Brain microvascular endothelial cell (primary cell): Measurements from ENCODE around the gene NUDT4B.
"Not testable (repeated sequence)": the region's sequence is repeated elsewhere in the genome, so short reads cannot be mapped to it uniquely, and the experiment has no call there.

ENCODE experiments used
- DNase-seq: peaks from one replicate; pipeline ENCODE4 v3.0.0-alpha.2; 2020
- H3K27ac ChIP-seq: fragments of 250-450 bp; sonication (Bioruptor Pico); 2 replicates; pipeline ENCODE4 v1.5.1; 2020; ENCODE audit warnings: mild to moderate bottlenecking, moderate library complexity
- H3K27me3 ChIP-seq: fragments of 250-450 bp; sonication (Bioruptor Pico); replicated peaks from 2 replicates; pipeline ENCODE4 v1.5.1; 2020; ENCODE audit warnings: mild to moderate bottlenecking
- H3K36me3 ChIP-seq: fragments of 250-450 bp; sonication (Bioruptor Pico); replicated peaks from 2 replicates; pipeline ENCODE4 v1.5.1; 2020; ENCODE audit warnings: mild to moderate bottlenecking
- H3K4me3 ChIP-seq: 2 replicates; pipeline ENCODE4 v1.5.1; 2011; ENCODE audit warnings: low read depth, mild to moderate bottlenecking, control low read depth, low read length, moderate library complexity
- in situ Hi-C: cut with HindIII; loops from 2 replicates; pipeline ENCODE4 v1.10.0; 2017; ENCODE audit warnings: low sequenced_read_pairs, low pct_ligation_motif_present

Gene NUDT4B

GRCh38 chr1:148759749-148760148 lies 11.2 kb downstream of the NUDT4B start:
- H3K4me3 ChIP-seq, H3K27ac ChIP-seq, H3K27me3 ChIP-seq, in situ Hi-C loops, H3K36me3 ChIP-seq: not testable (repeated sequence)
- peak; percentile 0 for DNase-seq

DNA sequence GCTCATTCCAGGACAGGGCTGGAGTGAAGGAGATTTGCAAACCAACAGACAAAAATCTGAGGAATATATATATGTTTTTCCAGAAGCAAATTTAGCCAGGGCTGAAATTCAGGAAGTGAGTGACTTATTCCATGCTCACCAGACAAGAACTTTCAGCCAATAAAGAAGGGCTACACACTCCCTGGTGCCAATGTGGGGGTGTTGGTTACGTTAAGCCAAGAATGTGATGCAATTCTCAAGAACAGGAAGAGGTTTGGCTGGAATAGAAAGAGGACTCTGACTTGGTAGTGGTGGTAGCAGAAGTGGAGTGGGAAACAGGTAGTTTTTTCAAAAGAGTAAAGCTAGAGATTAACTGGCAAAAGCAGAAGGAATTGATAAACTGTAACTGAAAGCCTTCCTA lies 11.6 kb downstream of the NUDT4B start:
- H3K27me3 ChIP-seq, H3K36me3 ChIP-seq, H3K27ac ChIP-seq, DNase-seq, in situ Hi-C loops, H3K4me3 ChIP-seq: not testable (repeated sequence)

- H3K36me3 ChIP-seq, H3K27ac ChIP-seq, in situ Hi-C loops, DNase-seq, H3K27me3 ChIP-seq, H3K4me3 ChIP-seq: not testable (repeated sequence)
Measured at GRCh38 chr1:148761360-148761759, 12.8 kb downstream of the NUDT4B start.

- H3K36me3 ChIP-seq, H3K4me3 ChIP-seq, in situ Hi-C loops, H3K27ac ChIP-seq, H3K27me3 ChIP-seq, DNase-seq: not testable (repeated sequence)
Measured at GRCh38 chr1:148765238-148766019, 16.9 kb downstream of the NUDT4B start.

DNA sequence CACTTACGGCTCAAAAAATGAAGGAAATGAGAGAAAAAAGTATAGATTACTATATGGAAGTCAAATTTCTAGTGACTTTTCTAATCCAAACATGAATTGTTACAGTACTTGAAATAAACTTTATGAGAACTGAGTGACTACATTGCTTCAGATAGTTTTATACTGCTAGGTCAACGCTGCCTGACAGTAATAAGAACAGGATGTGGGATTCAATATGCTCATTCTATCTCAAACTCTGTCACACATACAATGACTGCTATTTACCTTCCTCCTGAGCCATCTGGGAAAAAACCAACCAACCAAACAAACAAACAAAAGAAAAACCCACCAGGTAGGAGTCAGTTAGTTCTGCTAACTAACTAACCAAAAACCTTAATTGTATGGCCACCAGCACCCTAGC lies 20.0 kb downstream of the NUDT4B start:
- H3K27ac ChIP-seq, H3K4me3 ChIP-seq, H3K27me3 ChIP-seq, in situ Hi-C loops, DNase-seq, H3K36me3 ChIP-seq: not testable (repeated sequence)

GRCh38 chr1:148769495-148769894 lies 20.9 kb downstream of the NUDT4B start:
- H3K27ac ChIP-seq, H3K36me3 ChIP-seq, H3K27me3 ChIP-seq, H3K4me3 ChIP-seq, in situ Hi-C loops, DNase-seq: not testable (repeated sequence)

GRCh38 chr1:148773690-148774089 lies 25.1 kb downstream of the NUDT4B start:
- DNase-seq, H3K27me3 ChIP-seq, H3K27ac ChIP-seq, H3K36me3 ChIP-seq, H3K4me3 ChIP-seq, in situ Hi-C loops: not testable (repeated sequence)

- H3K36me3 ChIP-seq, H3K4me3 ChIP-seq, in situ Hi-C loops, H3K27ac ChIP-seq, H3K27me3 ChIP-seq, DNase-seq: not testable (repeated sequence)
Measured at GRCh38 chr1:148774102-148774501, 25.5 kb downstream of the NUDT4B start.

GRCh38 chr1:148775263-148775662 lies 26.7 kb downstream of the NUDT4B start:
- H3K36me3 ChIP-seq, in situ Hi-C loops, H3K27ac ChIP-seq, DNase-seq, H3K27me3 ChIP-seq, H3K4me3 ChIP-seq: not testable (repeated sequence)

- DNase-seq, H3K27me3 ChIP-seq, H3K4me3 ChIP-seq, H3K27ac ChIP-seq, in situ Hi-C loops, H3K36me3 ChIP-seq: not testable (repeated sequence)
Measured at GRCh38 chr1:148777649-148778048, 29.1 kb downstream of the NUDT4B start.

- in situ Hi-C loops, H3K36me3 ChIP-seq, H3K4me3 ChIP-seq, H3K27me3 ChIP-seq, DNase-seq, H3K27ac ChIP-seq: not testable (repeated sequence)
Measured at GRCh38 chr1:148780404-148780803, 31.8 kb downstream of the NUDT4B start.

GRCh38 chr1:148791543-148792099 lies 43.0 kb downstream of the NUDT4B start:
- H3K4me3 ChIP-seq, in situ Hi-C loops, DNase-seq, H3K27ac ChIP-seq, H3K27me3 ChIP-seq, H3K36me3 ChIP-seq: not testable (repeated sequence)

GRCh38 chr1:148793762-148794332 lies 45.3 kb downstream of the NUDT4B start:
- in situ Hi-C loops, H3K36me3 ChIP-seq, H3K27me3 ChIP-seq, H3K4me3 ChIP-seq, H3K27ac ChIP-seq, DNase-seq: not testable (repeated sequence)
